OCI-LY7 (cell line): ENCODE results near the gene LMTK3.

Experiments used
- EZH2phosphoT487 ChIP-seq: fragments of 200-600 bp; sonication (generic); IDR thresholded peaks from 2 replicates; pipeline ENCODE4 v1.6.1; 2018; ENCODE audit warnings: low read depth, borderline replicate concordance, mild to moderate bottlenecking, mixed run types, antibody characterized with exemption, low read length, moderate library complexity, mixed read lengths
- TF ChIP-seq, protein P1 (sequence below): fragments of 200-600 bp; sonication (generic); conservative IDR thresholded peaks from 2 replicates; pipeline ENCODE4 v1.5.1; 2014; ENCODE audit warnings: mild to moderate bottlenecking, antibody characterized with exemption, low read length, moderate library complexity, mixed read lengths

DNA sequence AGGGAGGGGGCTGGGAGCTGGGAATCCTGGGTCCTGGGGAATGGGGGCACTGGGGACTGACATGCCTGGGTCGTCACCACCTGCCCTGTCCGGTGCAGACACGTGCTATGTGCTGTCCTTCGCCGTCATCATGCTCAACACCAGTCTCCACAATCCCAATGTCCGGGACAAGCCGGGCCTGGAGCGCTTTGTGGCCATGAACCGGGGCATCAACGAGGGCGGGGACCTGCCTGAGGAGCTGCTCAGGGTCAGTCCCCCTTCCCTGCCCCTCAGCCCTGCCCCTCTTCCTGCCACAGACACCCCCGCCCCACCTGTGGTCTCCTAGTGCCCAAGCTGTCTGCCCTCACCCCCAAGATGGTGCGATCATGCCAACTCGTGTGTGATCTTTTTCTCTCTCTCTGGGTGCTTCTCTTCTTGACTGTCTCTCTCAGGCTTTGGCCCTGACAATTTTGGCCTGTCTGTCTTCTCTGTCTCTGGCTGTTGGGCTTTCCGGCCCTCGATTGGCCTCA is 37.5 kb downstream of the LMTK3 start:
- TF ChIP-seq, protein P1, sequence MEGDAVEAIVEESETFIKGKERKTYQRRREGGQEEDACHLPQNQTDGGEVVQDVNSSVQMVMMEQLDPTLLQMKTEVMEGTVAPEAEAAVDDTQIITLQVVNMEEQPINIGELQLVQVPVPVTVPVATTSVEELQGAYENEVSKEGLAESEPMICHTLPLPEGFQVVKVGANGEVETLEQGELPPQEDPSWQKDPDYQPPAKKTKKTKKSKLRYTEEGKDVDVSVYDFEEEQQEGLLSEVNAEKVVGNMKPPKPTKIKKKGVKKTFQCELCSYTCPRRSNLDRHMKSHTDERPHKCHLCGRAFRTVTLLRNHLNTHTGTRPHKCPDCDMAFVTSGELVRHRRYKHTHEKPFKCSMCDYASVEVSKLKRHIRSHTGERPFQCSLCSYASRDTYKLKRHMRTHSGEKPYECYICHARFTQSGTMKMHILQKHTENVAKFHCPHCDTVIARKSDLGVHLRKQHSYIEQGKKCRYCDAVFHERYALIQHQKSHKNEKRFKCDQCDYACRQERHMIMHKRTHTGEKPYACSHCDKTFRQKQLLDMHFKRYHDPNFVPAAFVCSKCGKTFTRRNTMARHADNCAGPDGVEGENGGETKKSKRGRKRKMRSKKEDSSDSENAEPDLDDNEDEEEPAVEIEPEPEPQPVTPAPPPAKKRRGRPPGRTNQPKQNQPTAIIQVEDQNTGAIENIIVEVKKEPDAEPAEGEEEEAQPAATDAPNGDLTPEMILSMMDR: no peak
- TF ChIP-seq EZH2phosphoT487: no peak
